Activated CD4-positive, alpha-beta memory T cell treated with anti-CD3 and anti-CD28 coated beads for 36 hours (primary cell): Measurements from ENCODE around the gene FBXO31. TPM values are rescaled to one million over a fixed set of nuclear protein-coding genes. Genes with fewer than 3 reads are reported as not detected.
A peak's percentile ranks its signal among the peaks of the same experiment; 100 is the strongest.
"Not testable (repeated sequence)": the region's sequence is repeated elsewhere in the genome, so short reads cannot be mapped to it uniquely, and the experiment has no call there.

Experiments
- CTCF ChIA-PET: fragments of 350-600 bp; sonication (Branson Sonifier 250); formaldehyde crosslinking; loops from one replicate; lab custom pipeline; 2021; ENCODE audit warnings: antibody characterized with exemption, inconsistent platforms; lab: Charles Lee
- POLR2A ChIA-PET: fragments of 350-600 bp; sonication (Branson Sonifier 250); formaldehyde crosslinking; loops from one replicate; lab custom pipeline; 2021; ENCODE audit warnings: antibody characterized with exemption; lab: Charles Lee
- DNase-seq: peaks from one replicate; pipeline ENCODE4 v3.0.0-alpha.2; 2020
- H3K27ac Mint-ChIP-seq: one replicate; pipeline ENCODE4 v1.8.0; 2021; ENCODE audit warnings: mixed read lengths
- H3K27me3 Mint-ChIP-seq: one replicate; pipeline ENCODE4 v1.8.0; 2021; ENCODE audit warnings: mixed read lengths
- H3K36me3 Mint-ChIP-seq: one replicate; pipeline ENCODE4 v1.8.0; 2021; ENCODE audit warnings: mixed read lengths
- H3K4me1 Mint-ChIP-seq: one replicate; pipeline ENCODE4 v1.8.0; 2021; ENCODE audit warnings: low read depth, mixed read lengths
- H3K4me3 Mint-ChIP-seq: one replicate; pipeline ENCODE4 v1.8.0; 2021; ENCODE audit warnings: mild to moderate bottlenecking, mixed read lengths
- H3K9me3 Mint-ChIP-seq: one replicate; pipeline ENCODE4 v1.8.0; 2021; ENCODE audit warnings: mixed read lengths
- intact Hi-C: fragments of 100-400 bp; cut with micrococcal nuclease; formaldehyde crosslinking; loops from one replicate; pipeline ENCODE4 v1.15.1; 2023
- total RNA-seq, 2 experiments: library from RNA; stranded (reverse); gene quantifications; one replicate each; pipeline ENCODE4 v1.2.3, GENCODE V29; 2021

The FBXO31 gene
- total RNA-seq, 2 experiments from 2014 or later: 29.7 to 33.8 TPM

DNA sequence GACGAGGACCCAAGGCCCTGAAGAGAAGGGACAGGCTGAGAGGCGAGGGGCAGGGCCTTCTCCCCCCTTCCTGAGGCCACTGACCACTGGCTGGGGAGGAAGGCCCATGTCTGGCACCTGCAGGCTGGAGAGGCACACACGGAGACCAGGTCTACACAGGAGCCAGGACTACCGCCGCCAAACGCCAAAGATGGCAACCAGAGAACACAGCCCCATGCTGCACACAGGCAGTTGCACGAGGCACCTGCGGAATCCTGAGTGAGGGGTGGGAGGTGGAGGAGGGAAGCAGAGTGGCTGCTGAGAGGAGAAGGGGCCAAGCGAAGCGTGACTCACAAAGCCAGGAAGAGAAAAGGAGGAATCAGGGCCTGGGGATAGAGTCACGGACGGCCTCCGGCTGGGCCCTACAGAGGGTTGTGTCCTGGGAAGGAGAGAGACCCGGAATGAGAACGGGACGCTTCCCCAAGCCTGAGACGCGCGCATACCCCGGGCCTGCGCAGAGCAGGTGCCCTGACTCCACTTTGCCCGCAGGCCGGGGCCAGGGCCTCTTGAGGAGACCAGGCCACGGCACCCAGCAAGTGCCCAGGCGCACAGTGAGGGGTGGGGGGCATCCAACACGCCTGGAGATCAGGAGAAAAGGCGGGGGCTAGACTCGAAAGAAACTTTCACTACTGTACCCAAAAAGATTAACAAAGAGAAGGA, 37.7 kb downstream of the FBXO31 start:
- intact Hi-C loops: loop anchor here (5.0 kb wide), 1 partner anchor 36 kb away; the partner anchor contains the start of gene FBXO31
- Mint-ChIP-seq H3K36me3 (peaks cover 29% of the 10 kb centered on the region), H3K27ac (peak overlapping the region; percentile 86), H3K27me3 (no peaks in the 10 kb centered on the region), H3K4me1 (peaks cover 11% of the 10 kb centered on the region), H3K9me3 (no peaks in the 10 kb centered on the region), H3K4me3 (no peak overlapping the region)
- ChIA-PET CTCF (no interaction called here), POLR2A (interaction anchor here (1.2 kb wide), 1 partner anchor 29 kb away, joined by 3 read pairs; the partner anchor contains the start of gene C16orf95)
- no peak for DNase-seq

DNA sequence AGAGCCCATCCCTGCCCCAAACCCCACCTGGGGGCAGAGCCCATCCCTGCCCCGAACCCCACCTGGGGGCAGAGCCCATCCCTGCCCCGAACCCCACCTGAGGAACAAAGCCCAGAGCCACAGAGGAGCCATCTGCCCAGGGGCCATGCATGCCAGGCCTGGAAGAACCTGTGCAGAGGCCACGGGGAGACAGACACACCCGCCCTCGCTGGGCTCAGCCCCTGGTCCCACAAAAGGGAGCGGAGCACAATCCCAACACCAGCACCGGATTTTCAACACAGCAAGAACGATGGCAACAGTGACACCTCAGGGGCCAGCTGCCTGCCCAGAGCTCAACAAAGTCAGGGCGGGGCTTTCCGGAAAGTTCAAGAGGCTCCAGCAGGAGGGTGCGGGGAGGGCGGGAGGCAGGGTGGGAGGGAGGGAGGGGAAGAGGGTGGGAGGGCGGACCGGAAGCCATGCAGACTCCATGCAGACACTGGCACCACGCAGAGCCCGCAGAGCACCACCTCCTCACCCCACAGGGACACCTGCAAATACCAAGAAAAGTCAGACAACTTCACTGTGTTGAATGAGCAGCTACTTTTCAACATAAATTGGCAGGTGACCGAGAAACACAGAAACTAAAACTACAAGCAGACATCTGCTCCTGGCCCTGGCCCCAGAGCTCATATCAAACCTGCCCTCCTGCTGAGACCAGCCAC, 38.5 kb downstream of the FBXO31 start:
- Mint-ChIP-seq H3K4me1 (peaks cover 11% of the 10 kb centered on the region), H3K4me3 (peak overlapping the region; percentile 27), H3K9me3 (no peaks in the 10 kb centered on the region), H3K27me3 (no peaks in the 10 kb centered on the region), H3K27ac (peak overlapping the region; percentile 86), H3K36me3 (peaks cover 32% of the 10 kb centered on the region)
- POLR2A ChIA-PET: interaction anchor here (1.2 kb wide), 1 partner anchor 28 kb away, joined by 3 read pairs; the partner anchor contains the start of gene C16orf95
- peak; percentile 74 for DNase-seq
- CTCF ChIA-PET: no interaction called here
- intact Hi-C loops: loop anchor here (5.0 kb wide), 1 partner anchor 37 kb away; the partner anchor contains the start of gene FBXO31

DNA sequence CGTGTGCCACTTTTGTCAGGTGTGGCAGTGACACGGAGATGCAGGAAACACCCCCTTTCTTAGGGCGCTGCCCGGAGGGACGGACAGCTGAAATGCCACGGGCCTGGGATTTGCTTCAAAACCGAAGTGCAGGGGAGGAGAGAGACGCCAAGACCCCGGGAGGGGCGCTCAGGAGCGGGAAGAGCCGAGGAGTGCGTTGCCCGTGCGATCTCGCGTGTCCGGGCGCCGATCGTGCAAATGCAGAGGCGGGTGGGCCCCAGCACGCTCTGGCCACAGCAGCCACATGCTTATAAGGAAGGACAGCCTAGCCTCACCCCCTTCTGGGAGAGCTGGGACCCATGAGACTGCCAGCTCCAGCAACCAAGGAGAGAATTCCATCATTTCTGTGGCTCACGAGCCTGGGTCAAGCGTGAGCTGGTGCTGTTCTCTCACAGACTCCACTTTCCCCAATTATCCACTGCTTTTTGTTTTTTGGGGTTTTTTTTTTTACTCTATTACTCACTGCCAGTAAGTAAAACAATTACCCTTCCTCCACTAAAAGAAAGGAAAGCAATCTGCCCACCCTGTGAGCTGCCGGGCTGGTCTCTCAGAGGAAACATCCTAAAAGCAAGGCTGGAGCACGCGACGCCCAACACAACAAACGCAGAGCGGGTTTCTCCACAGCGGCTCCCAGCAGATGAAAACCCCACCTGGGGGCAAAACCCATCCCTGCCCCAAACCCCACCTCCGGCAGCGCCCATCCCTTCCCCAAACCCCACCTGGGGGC, 39.2 kb downstream of the FBXO31 start:
- H3K9me3 Mint-ChIP-seq: no peaks in the 10 kb centered on the region
- peak overlapping the region; percentile 58 for H3K27ac Mint-ChIP-seq
- H3K36me3 Mint-ChIP-seq: peaks cover 35% of the 10 kb centered on the region
- H3K27me3 Mint-ChIP-seq: no peaks in the 10 kb centered on the region
- intact Hi-C loops: no loop called here
- ChIA-PET CTCF (no interaction called here), POLR2A (interaction anchor here (0.5 to 1.2 kb wide), 2 partner anchors 23 to 27 kb away, joined by 3 read pairs; partner anchors contain the start of gene C16orf95)
- H3K4me1 Mint-ChIP-seq: peaks cover 11% of the 10 kb centered on the region
- H3K4me3 Mint-ChIP-seq: no peak overlapping the region
- no peak for DNase-seq

DNA sequence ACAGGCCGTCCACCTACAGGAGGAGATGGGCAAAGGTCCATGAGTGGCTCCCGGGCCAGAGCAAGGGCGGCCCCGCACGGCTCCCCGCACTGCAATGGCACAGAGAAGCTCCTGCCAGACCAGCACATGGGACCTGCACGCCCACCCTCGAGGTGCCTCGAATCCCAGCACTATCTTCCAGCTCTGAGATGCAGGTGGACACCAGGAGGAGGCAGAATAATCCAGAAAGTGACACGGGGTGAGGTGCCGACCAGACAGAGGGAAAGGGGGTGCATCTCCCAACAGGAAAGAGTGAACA, 39.9 kb downstream of the FBXO31 start:
- Mint-ChIP-seq H3K27ac (peak overlapping the region; percentile 28), H3K27me3 (no peaks in the 10 kb centered on the region), H3K9me3 (no peaks in the 10 kb centered on the region), H3K36me3 (peaks cover 34% of the 10 kb centered on the region), H3K4me1 (peaks cover 11% of the 10 kb centered on the region), H3K4me3 (no peak overlapping the region)
- CTCF ChIA-PET: no interaction called here
- intact Hi-C loops: no loop called here
- no peak for DNase-seq
- POLR2A ChIA-PET: interaction anchor here (0.5 kb wide), 1 partner anchor 22 kb away, joined by 3 read pairs; no protein-coding TSS in a partner anchor

DNA sequence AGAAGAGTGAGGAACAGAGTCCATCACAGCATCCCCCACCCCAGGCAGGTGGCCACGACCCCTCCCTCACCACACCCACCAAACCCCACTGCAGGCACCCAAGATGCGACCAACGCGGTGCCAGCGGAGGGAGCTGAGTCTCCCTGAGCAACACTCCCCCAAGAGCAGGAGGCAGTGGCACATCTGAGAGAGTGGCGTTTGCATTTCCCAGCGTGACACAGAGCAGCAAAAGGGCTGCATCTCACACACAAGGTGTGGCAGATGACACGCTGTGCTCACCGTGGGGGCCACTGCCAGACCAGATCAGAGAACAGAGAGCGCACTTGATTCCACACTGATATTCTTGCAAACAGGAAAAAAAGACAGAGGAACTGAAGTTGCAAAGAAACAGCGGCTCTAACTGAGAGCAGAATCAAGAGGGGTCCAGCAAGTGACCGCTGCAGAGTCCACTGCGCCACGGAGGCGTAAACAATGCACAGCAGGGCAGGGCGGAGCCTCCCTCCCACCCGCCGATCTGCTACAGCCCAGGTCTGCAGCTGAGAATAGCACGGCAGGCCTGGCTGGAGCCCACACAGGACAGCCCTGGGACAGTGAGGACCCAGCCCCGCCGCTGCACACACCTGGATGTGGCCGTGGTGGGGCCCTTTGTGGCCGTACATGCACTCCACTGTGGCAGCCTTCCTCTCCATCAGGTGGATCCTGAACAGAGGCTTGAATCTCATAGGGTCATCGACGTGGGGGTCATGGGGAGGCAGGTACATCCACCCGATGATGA, 40.4 kb downstream of the FBXO31 start:
- Mint-ChIP-seq H3K27ac (peak overlapping the region; percentile 28), H3K4me1 (peaks cover 11% of the 10 kb centered on the region), H3K27me3 (no peaks in the 10 kb centered on the region), H3K36me3 (peaks cover 34% of the 10 kb centered on the region), H3K9me3 (no peaks in the 10 kb centered on the region), H3K4me3 (no peak overlapping the region)
- CTCF ChIA-PET: no interaction called here
- DNase-seq: no peak
- POLR2A ChIA-PET: no interaction called here
- intact Hi-C loops: no loop called here

DNA sequence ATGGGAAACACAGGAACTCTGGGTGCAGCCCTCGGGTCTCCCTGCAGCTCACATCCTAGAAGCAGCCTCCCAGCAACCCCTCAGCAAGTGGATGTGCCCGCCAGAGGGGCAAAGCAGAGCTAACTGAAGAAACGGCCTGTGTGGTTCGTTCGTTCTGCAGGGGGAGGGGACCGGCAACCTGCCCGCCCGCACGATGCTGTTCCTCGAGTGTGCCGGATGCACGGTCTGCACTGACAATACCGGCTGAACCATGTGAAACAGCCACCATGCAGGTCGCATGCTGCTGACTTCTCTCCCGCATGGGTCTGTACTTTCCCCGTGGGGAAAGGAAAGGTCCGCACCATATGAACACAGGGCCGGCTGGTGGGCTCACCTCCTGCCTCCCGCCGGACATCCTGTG, 41.1 kb downstream of the FBXO31 start:
- H3K27ac Mint-ChIP-seq: no peak overlapping the region
- peaks cover 11% of the 10 kb centered on the region for H3K4me1 Mint-ChIP-seq
- H3K9me3 Mint-ChIP-seq: no peaks in the 10 kb centered on the region
- no peaks in the 10 kb centered on the region for H3K27me3 Mint-ChIP-seq
- H3K36me3 Mint-ChIP-seq: peaks cover 34% of the 10 kb centered on the region
- ChIA-PET CTCF (interaction anchor here (0.5 kb wide), 1 partner anchor 41 kb away, joined by 3 read pairs; no protein-coding TSS in a partner anchor), POLR2A (no interaction called here)
- no peak overlapping the region for H3K4me3 Mint-ChIP-seq
- intact Hi-C loops: no loop called here
- no peak for DNase-seq

DNA sequence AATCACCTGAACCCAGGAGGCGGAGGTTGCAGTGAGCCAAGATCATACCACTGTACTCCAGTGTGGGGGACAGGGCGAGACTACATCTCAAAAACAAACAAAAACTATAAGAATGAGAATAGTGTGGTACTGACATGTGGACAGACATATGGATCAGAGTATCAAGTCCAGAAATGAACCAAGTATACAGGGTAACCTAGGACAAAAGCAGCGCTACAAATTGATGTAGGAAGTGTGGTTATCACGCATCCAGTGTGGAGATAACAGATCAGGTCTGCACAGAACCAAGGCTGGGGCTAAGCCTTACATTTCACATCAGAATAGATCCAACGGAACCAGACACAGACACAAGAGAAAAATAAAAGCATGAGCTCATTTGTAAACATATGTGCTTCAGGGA, 43.4 kb downstream of the FBXO31 start:
- H3K4me3 Mint-ChIP-seq: no peak overlapping the region
- POLR2A ChIA-PET: no interaction called here
- peaks cover 26% of the 10 kb centered on the region for H3K36me3 Mint-ChIP-seq
- no peak overlapping the region for H3K27ac Mint-ChIP-seq
- DNase-seq: no peak
- H3K27me3 Mint-ChIP-seq: no peaks in the 10 kb centered on the region
- intact Hi-C loops: no loop called here
- peaks cover 8% of the 10 kb centered on the region for H3K4me1 Mint-ChIP-seq
- no peaks in the 10 kb centered on the region for H3K9me3 Mint-ChIP-seq
- CTCF ChIA-PET: no interaction called here

DNA sequence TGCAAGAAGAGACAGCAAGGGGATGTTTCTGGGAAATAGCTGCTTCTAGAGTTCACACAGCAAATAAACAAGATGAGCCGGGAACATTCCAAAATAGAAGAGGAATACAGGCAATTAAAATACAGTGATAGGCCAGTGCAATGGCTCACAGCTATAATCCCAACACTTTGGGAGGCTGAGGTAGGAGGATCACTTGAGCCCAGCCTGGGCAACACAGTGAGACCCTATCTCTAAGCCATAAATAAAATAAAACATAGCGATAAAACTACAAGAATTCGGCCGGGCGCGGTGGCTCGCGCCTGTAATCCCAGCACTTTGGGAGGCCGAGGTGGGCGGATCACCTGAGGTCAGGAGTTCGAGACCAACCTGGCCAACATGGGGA, 43.9 kb downstream of the FBXO31 start:
- H3K27me3 Mint-ChIP-seq, H3K27ac Mint-ChIP-seq, CTCF ChIA-PET: not testable (repeated sequence)

DNA sequence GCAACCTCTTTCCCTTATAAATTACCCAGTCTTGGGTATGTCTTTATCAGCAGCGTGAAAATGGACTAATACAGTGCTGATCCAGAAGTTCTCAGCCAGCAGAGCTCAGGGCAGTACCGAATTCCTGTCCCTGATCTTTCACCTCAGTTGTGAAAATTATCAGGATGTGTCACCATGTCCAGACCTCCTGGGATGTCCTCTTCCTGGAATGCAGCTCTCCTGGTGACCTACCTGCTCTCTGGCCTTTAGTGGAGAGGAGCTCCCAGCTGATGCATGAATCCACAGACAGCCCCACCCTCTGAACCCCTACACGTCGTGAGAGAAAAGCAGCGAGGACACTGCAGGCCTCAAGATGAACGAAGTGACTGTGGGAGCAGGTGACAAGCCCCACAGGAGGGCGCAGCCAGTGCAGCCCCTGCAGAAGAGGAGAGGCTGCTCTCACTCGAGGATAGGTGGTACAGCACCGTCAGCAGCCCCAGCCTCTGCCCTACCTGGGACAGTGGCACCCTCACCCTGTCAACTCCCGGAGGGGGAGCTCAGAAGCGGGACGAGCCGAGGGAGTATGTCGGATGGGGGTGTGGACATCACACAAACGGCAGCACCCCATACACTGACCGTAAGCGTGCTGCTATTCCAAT, 44.4 kb downstream of the FBXO31 start:
- Mint-ChIP-seq H3K9me3 (no peaks in the 10 kb centered on the region), H3K4me1 (peaks cover 3% of the 10 kb centered on the region), H3K4me3 (no peak overlapping the region), H3K36me3 (peaks cover 26% of the 10 kb centered on the region), H3K27ac (no peak overlapping the region), H3K27me3 (no peaks in the 10 kb centered on the region)
- intact Hi-C loops: no loop called here
- no peak for DNase-seq
- ChIA-PET CTCF (no interaction called here), POLR2A (no interaction called here)

More for the DNA sequence above, 43.9 kb downstream of the FBXO31 start:
- POLR2A ChIA-PET, H3K9me3 Mint-ChIP-seq, DNase-seq, H3K4me3 Mint-ChIP-seq, intact Hi-C loops, H3K4me1 Mint-ChIP-seq: not testable (repeated sequence)
- H3K36me3 Mint-ChIP-seq: peaks cover 26% of the 10 kb centered on the region

DNA sequence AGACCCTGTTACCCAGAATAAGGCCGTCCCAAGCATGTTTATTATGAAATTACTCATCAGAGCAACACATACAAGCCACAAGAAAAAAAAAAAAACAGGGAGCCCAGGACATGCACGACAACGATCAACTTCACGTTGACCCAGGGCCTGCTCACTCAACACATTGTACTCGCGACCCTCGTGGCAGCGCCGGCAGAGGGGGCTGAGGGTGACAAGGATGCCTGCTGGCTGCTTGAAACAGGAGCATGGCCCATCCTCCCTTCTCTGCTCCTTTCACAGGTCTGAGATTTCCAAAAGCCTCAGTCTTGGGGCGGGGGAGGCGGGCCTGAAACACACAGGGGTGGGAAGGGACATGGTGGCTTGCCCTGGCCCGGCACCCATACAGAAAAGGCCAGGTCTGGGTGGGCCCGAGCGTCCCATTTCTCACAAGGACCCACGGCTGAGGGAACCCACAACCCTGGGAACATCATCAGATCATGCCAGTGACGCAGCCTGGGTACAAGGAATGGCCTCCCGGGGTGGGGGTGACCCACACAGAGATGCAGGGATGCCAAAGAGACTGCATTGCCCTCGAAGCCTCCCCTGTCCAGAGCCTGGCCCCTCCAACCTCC, 45.3 kb downstream of the FBXO31 start:
- POLR2A ChIA-PET: no interaction called here
- Mint-ChIP-seq H3K36me3 (peaks cover 18% of the 10 kb centered on the region), H3K27me3 (no peaks in the 10 kb centered on the region), H3K4me1 (peaks cover 3% of the 10 kb centered on the region), H3K4me3 (no peak overlapping the region), H3K9me3 (no peaks in the 10 kb centered on the region), H3K27ac (no peak overlapping the region)
- CTCF ChIA-PET: no interaction called here
- no peak for DNase-seq
- intact Hi-C loops: no loop called here

DNA sequence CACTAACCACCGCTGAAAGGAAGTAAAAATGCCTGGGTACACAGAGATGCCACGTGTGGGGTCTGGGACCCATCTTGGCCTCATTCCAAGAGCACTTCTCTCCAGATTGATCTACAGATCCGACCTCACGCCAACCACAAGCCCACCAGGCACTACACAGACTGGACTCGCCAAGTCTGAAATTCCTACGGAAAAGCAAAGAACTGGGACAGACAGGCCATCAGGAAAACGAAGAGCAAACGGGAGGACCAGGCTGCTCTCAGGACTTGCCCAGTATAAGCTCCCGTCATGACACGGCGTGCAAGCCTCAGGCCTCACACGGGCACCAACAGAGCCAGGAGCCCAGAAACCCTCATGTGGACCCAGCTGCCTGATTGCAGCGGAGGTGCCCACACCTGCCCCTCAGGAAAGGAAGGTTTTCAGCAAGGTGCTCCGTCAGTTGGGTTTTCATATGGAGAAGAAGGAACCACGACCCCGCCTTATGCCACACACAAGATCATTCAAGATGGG, 46.3 kb downstream of the FBXO31 start:
- no peak for DNase-seq
- peaks cover 16% of the 10 kb centered on the region for H3K36me3 Mint-ChIP-seq
- intact Hi-C loops: no loop called here
- POLR2A ChIA-PET: no interaction called here
- no peak overlapping the region for H3K4me3 Mint-ChIP-seq
- CTCF ChIA-PET: no interaction called here
- H3K4me1 Mint-ChIP-seq: peaks cover 3% of the 10 kb centered on the region
- H3K27me3 Mint-ChIP-seq: no peaks in the 10 kb centered on the region
- no peak overlapping the region for H3K27ac Mint-ChIP-seq
- H3K9me3 Mint-ChIP-seq: no peaks in the 10 kb centered on the region
